Measurements from ENCODE around the gene SRR. TPM values are rescaled to one million over a fixed set of nuclear protein-coding genes. Genes with fewer than 3 reads are reported as not detected.

The SRR gene
- total RNA-seq, 1 experiment from 2014 or later = 5.6 TPM

- Histone ChIP-seq H3K4me1 (ENCODE audit: insufficient read depth, low read length) (0 out of 2 replicates have a peak, but pooled peaks cover 2% of the 10 kb centered on the region), H3K27me3 (ENCODE audit: insufficient read depth, low read length) (no peaks in the 10 kb centered on the region), H3K4ac (ENCODE audit: low read depth, low read length) (no peak overlapping the region), H3K14ac (ENCODE audit: insufficient read depth, low read length) (no peak overlapping the region; the same call in 1 of the 2 replicates), H3K9ac (ENCODE audit: extremely low read depth, insufficient read length, low read length) (no peak overlapping the region), H2BK15ac (ENCODE audit: low read depth, low read length) (no peak overlapping the region), H2BK12ac (ENCODE audit: insufficient read length, low read depth, low read length) (no peak overlapping the region), H3K56ac (ENCODE audit: insufficient read length, low read depth, low read length) (no peak overlapping the region), H3K27ac (ENCODE audit: insufficient read length, low read depth, low read length) (no peak overlapping the region), H3T11ph (ENCODE audit: low read length) (no peak overlapping the region), H4K20me1 (ENCODE audit: control insufficient read depth, insufficient read depth, insufficient read length) (no peaks in the 10 kb centered on the region), H4K8ac (replicated peaks; ENCODE audit: insufficient read length, low read depth, low read length) (no peak overlapping the region), H2AK5ac (ENCODE audit: insufficient read length, low read length) (no peak overlapping the region), H3K9me3 (ENCODE audit: control insufficient read depth, low read depth, low read length) (no peaks in the 10 kb centered on the region), H3K4me2 (ENCODE audit: insufficient read depth, insufficient read length, low read length) (no peak overlapping the region), H4K5ac (ENCODE audit: insufficient read length, low read depth, low read length) (no peak overlapping the region), H4K91ac (ENCODE audit: insufficient read length, low read depth, low read length) (no peak overlapping the region), H3K23ac (ENCODE audit: insufficient read length, low read depth, low read length) (no peak overlapping the region), H2AFZ (ENCODE audit: low read length) (no peak overlapping the region), H3K23me2 (ENCODE audit: insufficient read length, low read depth, low read length, poor library complexity, severe bottlenecking) (no peaks in the 10 kb centered on the region), H3K79me2 (ENCODE audit: insufficient read depth, low read length) (no peaks in the 10 kb centered on the region), H3K18ac (ENCODE audit: insufficient read length, low read depth, low read length) (no peak overlapping the region), H3K79me1 (ENCODE audit: insufficient read depth, low read depth, low read length, poor library complexity, severe bottlenecking) (no peaks in the 10 kb centered on the region), H2BK5ac (ENCODE audit: insufficient read length, low read length) (no peak overlapping the region), H2BK120ac (ENCODE audit: low read depth, low read length, poor library complexity, severe bottlenecking) (no peak overlapping the region), H2BK20ac (ENCODE audit: low read depth, low read length, poor library complexity, severe bottlenecking) (no peak overlapping the region)
- TF ChIP-seq CTCF (conservative IDR thresholded peaks at IDR 0.05) = no peak
- WGBS (ENCODE audit: extremely low coverage, insufficient read length, low lambda C conversion rate) = no CpG with 5 or more reads among the region's 21 CpGs
- H3K27ac Mint-ChIP-seq = no peak overlapping the region
- H3K27me3 Mint-ChIP-seq (ENCODE audit: low read depth) = peaks cover 3% of the 10 kb centered on the region; the same call in 1 of the 2 replicates
- H3K4me1 Mint-ChIP-seq = peaks cover 2 to 4% of the 10 kb centered on the region in 2 experiments
- no peak overlapping the region for H3K4me3 Mint-ChIP-seq
- no peak for DNase-seq
- H3K36me3 Mint-ChIP-seq (ENCODE audit: insufficient read depth in 1 of 3, low read depth in 3 of 3) = peaks cover 4 to 18% (median 8%) of the 10 kb centered on the region in 3 experiments; a peak in 6 of 7 replicates
- H3K9me3 Mint-ChIP-seq = no peaks in the 10 kb centered on the region
These were observed 59.6 kb downstream of the SRR start for GRCh38 chr17:2363318-2363717.

All from H9 (cell line).